Endodermal cell (in vitro differentiated cells): ENCODE measurements around the gene SPDYA. TPM values are rescaled to one million over a fixed set of nuclear protein-coding genes. Genes with fewer than 3 reads are reported as not detected.

Experiments used
- DNase-seq: peaks from one replicate; pipeline ENCODE4 v3.0.0-alpha.2; 2017
- H3K27ac ChIP-seq: 2 replicates; pipeline ENCODE4 v1.5.1; 2013; ENCODE audit warnings: mild to moderate bottlenecking, low read depth, low read length, moderate library complexity
- H3K27me3 ChIP-seq: 2 replicates; pipeline ENCODE4 v1.6.1; 2013; ENCODE audit warnings: mild to moderate bottlenecking, low read length, moderate library complexity; ENCODE audit not compliant: insufficient read depth, control insufficient read depth, poor library complexity, severe bottlenecking
- H3K36me3 ChIP-seq: 2 replicates; pipeline ENCODE4 v1.7.0; 2013; ENCODE audit warnings: mild to moderate bottlenecking, low read length, moderate library complexity; ENCODE audit not compliant: control insufficient read depth, insufficient read depth
- H3K4me1 ChIP-seq: one replicate; pipeline ENCODE4 v1.7.0; 2013; ENCODE audit warnings: low read length; ENCODE audit not compliant: control insufficient read depth, insufficient read depth
- H3K4me3 ChIP-seq: 2 replicates; pipeline ENCODE4 v1.5.1; 2013; ENCODE audit warnings: mild to moderate bottlenecking, low read length, moderate library complexity
- H3K9ac ChIP-seq: 2 replicates; pipeline ENCODE4 v1.6.1; 2013; ENCODE audit warnings: mild to moderate bottlenecking, low read length, moderate library complexity; ENCODE audit not compliant: poor library complexity, severe bottlenecking; ENCODE audit errors: extremely low read depth
- H3K9me3 ChIP-seq: 2 replicates; pipeline ENCODE4 v1.6.1; 2013; ENCODE audit warnings: mild to moderate bottlenecking, low read length, moderate library complexity; ENCODE audit not compliant: control insufficient read depth
- H3K27ac Mint-ChIP-seq: 2 replicates; pipeline ENCODE4 v1.8.0; 2020; ENCODE audit warnings: mixed read lengths
- H3K27me3 Mint-ChIP-seq: 2 replicates; pipeline ENCODE4 v1.8.0; 2021; ENCODE audit warnings: mild to moderate bottlenecking, mixed read lengths; ENCODE audit not compliant: insufficient read depth
- H3K36me3 Mint-ChIP-seq: 2 replicates; pipeline ENCODE4 v1.8.0; 2020; ENCODE audit warnings: low read depth, mixed read lengths
- H3K4me1 Mint-ChIP-seq: 2 replicates; pipeline ENCODE4 v1.8.0; 2020; ENCODE audit warnings: mixed read lengths
- H3K4me3 Mint-ChIP-seq: 2 replicates; pipeline ENCODE4 v1.8.0; 2020; ENCODE audit warnings: mild to moderate bottlenecking, moderate library complexity, mixed read lengths
- H3K9me3 Mint-ChIP-seq: 2 replicates; pipeline ENCODE4 v1.8.0; 2020; ENCODE audit warnings: mild to moderate bottlenecking, mixed read lengths
- CTCF ChIP-seq: fragments of 200-600 bp; sonication (generic); conservative IDR thresholded peaks from 2 replicates; pipeline ENCODE4 v1.5.0; 2021; ENCODE audit warnings: antibody characterized with exemption, mild to moderate bottlenecking
- WGBS, 2 experiments: methylation state at CpG; one replicate each; pipeline versions ENCODE4 v1.1.5 to v1.1.7; 2013; ENCODE audit warnings: missing lambda C conversion rate in 2 of 2, mixed read lengths in 1 of 2; ENCODE audit not compliant: insufficient coverage in 1 of 2, insufficient read length in 1 of 2; 5-methylcytosine and 5-hydroxymethylcytosine counted together
- total RNA-seq, 2 donors: library from RNA; stranded (reverse); fragmentation: NEBNext Ultra II Directional in 1 of 2; extraction: Animal tissue kit (Norgen Biotek cat#: 25700) in 1 of 2; gene quantifications; 2 replicates in 1 of 2; 3 replicates in 1 of 2; pipeline ENCODE4 v1.2.1, GENCODE V29; 2021

SPDYA gene
- total RNA-seq, 2 donors from 2014 or later = 0.91 to 1.6 TPM

- Mint-ChIP-seq H3K4me1 (no peaks in the 10 kb centered on the region), H3K27ac (no peak overlapping the region), H3K4me3 (no peak overlapping the region), H3K9me3 (no peaks in the 10 kb centered on the region), H3K36me3 (peaks cover 30% of the 10 kb centered on the region), H3K27me3 (no peaks in the 10 kb centered on the region)
- no peak for DNase-seq
- Histone ChIP-seq H3K4me3 (no peak overlapping the region), H3K36me3 (peaks cover 40% of the 10 kb centered on the region), H3K9ac (no peak overlapping the region), H3K27ac (no peak overlapping the region), H3K9me3 (no peaks in the 10 kb centered on the region), H3K27me3 (no peaks in the 10 kb centered on the region), H3K4me1 (no peaks in the 10 kb centered on the region)
- WGBS, 2 experiments = 95 to 100% methylated on average over 1 of the region's 1 CpG
- TF ChIP-seq CTCF = no peak
Measured at GRCh38 chr2:28855193-28855592, 44.6 kb downstream of the SPDYA start.

- no peak for TF ChIP-seq CTCF
- Histone ChIP-seq H3K27me3 (no peaks in the 10 kb centered on the region), H3K36me3 (peaks cover 40% of the 10 kb centered on the region), H3K4me3 (no peak overlapping the region), H3K9ac (no peak overlapping the region), H3K27ac (no peak overlapping the region), H3K4me1 (no peaks in the 10 kb centered on the region), H3K9me3 (no peaks in the 10 kb centered on the region)
- no peak for DNase-seq
- Mint-ChIP-seq H3K36me3 (peaks cover 38% of the 10 kb centered on the region), H3K27me3 (no peaks in the 10 kb centered on the region), H3K4me1 (no peaks in the 10 kb centered on the region), H3K4me3 (no peak overlapping the region), H3K9me3 (no peaks in the 10 kb centered on the region), H3K27ac (no peak overlapping the region)
Measured at GRCh38 chr2:28855977-28856376, 45.3 kb downstream of the SPDYA start.

- H3K27ac ChIP-seq = no peak overlapping the region
- H3K4me1 Mint-ChIP-seq = peaks cover 15% of the 10 kb centered on the region
- no peak overlapping the region for H3K27ac Mint-ChIP-seq
- DNase-seq = peak; percentile 45
- 72 to 80% methylated on average over 6 to 12 of the region's 12 CpGs for WGBS, 2 experiments
- no peaks in the 10 kb centered on the region for H3K9me3 Mint-ChIP-seq
- H3K36me3 ChIP-seq = peaks cover 11% of the 10 kb centered on the region
- TF ChIP-seq CTCF = no peak
- H3K4me3 ChIP-seq = peak overlapping the region; percentile 98
- peaks cover 12% of the 10 kb centered on the region for H3K36me3 Mint-ChIP-seq
- H3K27me3 ChIP-seq = no peaks in the 10 kb centered on the region
- H3K27me3 Mint-ChIP-seq = peaks cover 17% of the 10 kb centered on the region
- no peak overlapping the region for H3K9ac ChIP-seq
- peaks cover 2% of the 10 kb centered on the region for H3K4me1 ChIP-seq
- peak overlapping the region; percentile 98 for H3K4me3 Mint-ChIP-seq
- H3K9me3 ChIP-seq = no peaks in the 10 kb centered on the region
Measured at GRCh38 chr2:28868611-28869010, 58.0 kb downstream of the SPDYA start.
